GM18519 (cell line): Measurements from ENCODE around the gene CDYL.

Experiments
- ATAC-seq: cut with Tn5 transposase; IDR thresholded peaks from one replicate; pipeline ENCODE4 v1.9.1; 2021; ENCODE audit warnings: mild to moderate bottlenecking, moderate library complexity; ENCODE audit not compliant: unreplicated experiment, low FRiP score

The CDYL gene

GRCh38 chr6:4929097-4929718 is 153.0 kb downstream of the CDYL start:
- ATAC-seq = no peak

GRCh38 chr6:4930025-4930691 is 154.0 kb downstream of the CDYL start:
- ATAC-seq = no peak

- ATAC-seq = no peak
These were observed 155.5 kb downstream of the CDYL start for GRCh38 chr6:4931530-4932227.

- no peak for ATAC-seq
These were observed 156.2 kb downstream of the CDYL start for GRCh38 chr6:4932228-4932903.

GRCh38 chr6:4935486-4935885 is 159.3 kb downstream of the CDYL start:
- ATAC-seq = no peak

DNA sequence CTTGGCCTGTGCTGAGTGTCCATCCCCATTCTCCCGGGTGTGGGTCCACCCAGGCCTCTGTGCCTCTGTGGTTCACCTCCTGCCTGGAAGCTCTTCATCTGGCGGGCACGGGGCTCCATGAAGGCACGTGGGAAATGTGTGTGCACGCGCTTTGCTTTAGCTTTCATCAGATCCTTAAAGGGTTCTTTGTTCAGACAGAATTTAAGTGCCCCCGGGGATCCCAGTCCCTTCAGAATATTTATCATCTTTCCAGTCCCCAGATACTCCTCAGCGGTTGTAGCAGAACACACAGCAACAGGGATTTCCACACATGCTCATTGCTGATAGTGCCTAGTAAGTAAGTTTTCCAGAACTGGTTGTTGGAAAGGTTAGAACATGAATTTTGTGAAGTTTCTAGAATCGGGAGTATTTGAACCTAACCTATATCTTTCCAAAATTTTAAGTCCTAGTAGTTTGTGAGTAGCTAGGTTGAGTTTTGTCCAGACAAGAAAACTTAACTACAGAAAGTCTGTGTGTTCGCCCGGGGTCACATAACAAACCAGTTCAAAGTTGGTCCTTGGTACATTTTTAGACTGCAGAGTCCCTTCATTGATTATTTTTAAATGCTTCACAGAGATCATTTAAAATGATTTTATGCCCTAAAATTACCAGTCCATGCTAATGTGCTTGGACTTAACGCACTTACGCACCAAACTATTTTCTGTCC is 159.9 kb downstream of the CDYL start:
- ATAC-seq = no peak

DNA sequence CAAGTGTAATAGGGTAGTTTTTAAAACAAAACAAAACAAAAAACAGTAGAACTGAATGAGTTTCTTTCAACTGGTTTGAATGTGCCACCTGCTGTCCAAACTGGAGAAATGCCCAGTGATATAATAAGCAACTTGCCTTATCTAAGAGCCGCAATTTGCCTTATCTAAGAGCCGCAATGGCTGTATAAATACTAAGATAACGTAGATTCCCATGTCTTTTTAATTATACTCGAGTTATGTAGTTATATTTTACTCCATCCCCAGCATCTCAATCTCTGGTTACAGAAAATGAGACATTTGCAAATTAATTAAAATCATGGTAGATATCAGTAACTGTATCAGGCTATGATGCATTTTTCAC is 160.5 kb downstream of the CDYL start:
- ATAC-seq = no peak

DNA sequence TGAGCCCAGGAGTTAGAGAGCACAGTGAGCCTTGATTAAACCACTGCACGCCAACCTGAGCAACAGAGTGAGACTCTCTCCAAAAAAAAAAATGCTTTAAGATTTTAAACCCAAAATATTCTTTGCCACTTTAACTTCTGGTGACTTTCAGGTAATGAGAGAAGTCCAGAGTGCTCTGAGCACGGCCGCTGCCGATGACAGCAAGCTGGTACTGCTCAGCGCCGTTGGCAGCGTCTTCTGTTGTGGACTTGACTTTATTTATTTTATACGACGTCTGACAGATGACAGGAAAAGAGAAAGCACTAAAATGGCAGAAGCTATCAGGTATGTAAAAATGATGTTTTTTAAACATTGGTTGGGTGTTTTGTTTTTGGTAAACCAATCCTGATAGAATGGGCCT is 161.2 kb downstream of the CDYL start:
- ATAC-seq = no peak

DNA sequence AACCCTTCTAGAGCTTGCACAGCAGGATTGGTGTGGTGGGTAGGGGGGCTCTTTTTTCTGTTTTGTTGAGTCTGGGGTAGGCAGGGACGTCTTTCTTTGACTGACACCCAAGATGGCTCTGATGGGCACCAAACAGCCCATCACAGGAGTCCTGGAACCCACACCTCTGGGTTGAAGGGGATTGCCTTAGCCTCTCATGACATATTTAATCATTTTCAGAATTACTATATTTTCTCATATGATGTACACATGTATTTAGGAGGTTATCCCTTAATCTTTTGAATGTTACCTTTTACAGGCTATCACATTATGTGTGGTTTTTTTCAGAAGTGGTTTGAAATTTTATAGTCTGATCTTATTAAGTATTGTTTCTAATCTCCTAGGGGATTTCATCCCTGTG is 163.0 kb downstream of the CDYL start:
- ATAC-seq = no peak

GRCh38 chr6:4940416-4940815 is 164.2 kb downstream of the CDYL start:
- no peak for ATAC-seq

DNA sequence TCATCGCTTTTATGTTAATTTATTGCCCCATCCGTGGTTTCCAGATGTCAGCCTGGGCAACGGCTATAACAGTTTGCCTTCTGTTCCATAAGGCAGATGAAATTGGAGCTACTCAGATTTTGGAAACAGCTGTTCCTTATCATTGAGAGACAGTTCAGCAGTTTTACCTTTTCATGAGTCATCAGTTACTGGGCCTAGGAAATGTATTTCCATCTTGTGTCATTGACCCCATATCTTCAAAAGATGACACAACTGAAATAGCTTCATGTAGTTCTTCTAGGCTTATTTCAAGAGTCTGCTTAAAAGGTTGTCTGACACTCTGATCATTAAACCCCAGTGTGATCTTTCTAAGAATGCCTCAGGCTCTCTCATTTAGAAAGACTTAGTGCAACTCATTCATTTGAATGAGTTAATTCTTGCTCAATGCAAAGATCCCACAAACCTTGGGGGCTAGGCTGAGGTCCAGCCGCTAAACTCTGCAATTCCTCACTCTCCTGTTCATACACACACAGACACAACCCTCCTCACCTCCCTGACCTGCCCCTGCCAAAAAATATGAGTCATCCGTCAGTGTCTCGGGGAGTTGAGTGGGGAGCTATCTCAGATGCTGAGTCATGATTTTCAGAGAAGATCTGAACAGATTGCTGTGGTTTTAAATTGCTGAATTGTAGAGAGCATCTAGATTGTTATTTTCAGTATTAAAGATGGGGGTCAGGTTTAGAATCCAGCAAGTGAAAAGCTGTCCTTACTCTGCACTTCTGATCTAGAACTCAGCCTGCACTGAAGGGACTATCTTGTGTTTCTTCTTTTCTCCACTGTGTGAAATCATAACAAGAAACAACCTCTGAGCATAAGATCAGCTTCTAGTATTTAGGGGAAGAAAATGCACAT is 165.8 kb downstream of the CDYL start:
- no peak for ATAC-seq

GRCh38 chr6:4942673-4943009 is 166.4 kb downstream of the CDYL start:
- no peak for ATAC-seq

DNA sequence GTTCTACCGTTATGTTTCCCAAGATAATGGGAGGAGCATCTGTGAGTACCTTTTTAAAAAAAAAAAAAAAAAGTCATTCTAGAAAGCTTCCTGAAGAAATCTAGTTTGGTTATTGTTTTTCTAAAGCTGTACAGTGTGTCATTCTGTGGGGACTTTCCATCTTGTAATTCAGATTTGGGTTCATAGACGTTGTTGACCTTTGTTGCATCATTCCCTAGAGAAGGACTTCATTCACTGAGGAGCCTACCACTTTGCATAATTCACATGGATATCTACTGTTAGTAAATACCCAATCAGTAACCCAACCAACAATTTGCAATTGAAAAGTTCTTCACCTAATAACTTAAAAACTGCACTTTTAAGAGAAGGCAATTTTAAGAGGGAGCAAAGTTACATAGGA is 167.5 kb downstream of the CDYL start:
- ATAC-seq = no peak

- no peak for ATAC-seq
These were observed 168.1 kb downstream of the CDYL start for GRCh38 chr6:4944325-4944724.

GRCh38 chr6:4946521-4946920 is 170.3 kb downstream of the CDYL start:
- ATAC-seq = no peak

- ATAC-seq = no peak
These were observed 171.5 kb downstream of the CDYL start for GRCh38 chr6:4947716-4948115.

GRCh38 chr6:4948781-4949450 is 172.7 kb downstream of the CDYL start:
- no peak for ATAC-seq

DNA sequence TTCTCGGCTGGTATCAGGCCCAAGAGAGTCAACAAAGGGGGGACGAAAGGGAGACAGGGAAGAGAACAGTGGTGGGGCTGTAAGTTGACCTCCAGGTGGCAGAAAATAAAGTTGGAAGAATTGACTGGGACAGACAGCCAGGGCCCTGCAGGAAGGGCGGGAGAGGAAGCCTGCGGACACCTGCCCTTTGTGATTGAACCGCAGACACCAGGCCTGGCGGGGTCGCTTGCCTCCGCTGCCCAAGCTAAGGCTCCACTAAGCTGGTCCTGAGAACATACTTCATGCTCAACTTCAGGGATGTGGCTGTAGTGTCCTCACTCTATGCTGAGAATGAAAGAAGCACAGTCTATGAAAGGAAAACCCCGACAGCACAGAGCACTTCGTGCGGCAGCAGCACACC is 173.9 kb downstream of the CDYL start:
- ATAC-seq = no peak

- ATAC-seq = no peak
These were observed 174.8 kb downstream of the CDYL start for GRCh38 chr6:4950836-4951533.
